HepG2 (cell line): ENCODE measurements around the gene TNFAIP8L1. TPM values are rescaled to one million over a fixed set of nuclear protein-coding genes. Genes with fewer than 3 reads are reported as not detected.

Experiments used
- BCL6 ChIP-seq: IDR thresholded peaks from 2 replicates; pipeline ENCODE4 v1.6.1; 2016; ENCODE audit warnings: missing genetic modification reagents, missing compliant biosample characterization
- ERF ChIP-seq: IDR thresholded peaks from 2 replicates; pipeline ENCODE4 v1.6.1; 2018; ENCODE audit warnings: missing biosample characterization, missing genetic modification reagents
- IRF2 ChIP-seq: IDR thresholded peaks from 2 replicates; pipeline ENCODE4 v1.6.1; 2018; ENCODE audit warnings: missing genetic modification reagents, missing compliant biosample characterization
- NFRKB ChIP-seq: fragments of 450-650 bp; IDR thresholded peaks from 2 replicates; pipeline ENCODE4 v1.6.1; 2017
- PCBP2 ChIP-seq: fragments of 200-400 bp; formaldehyde crosslinking; optimal IDR thresholded peaks from 2 replicates; pipeline ENCODE3; 2018; ENCODE audit warnings: low read length, low read depth; ENCODE audit not compliant: poor library complexity, severe bottlenecking
- SAFB2 ChIP-seq: sonication (generic); formaldehyde crosslinking; IDR thresholded peaks from 2 replicates; pipeline ENCODE4 v1.5.1; 2020; ENCODE audit warnings: missing genetic modification reagents, low read depth, mild to moderate bottlenecking, borderline replicate concordance
- SIX4 ChIP-seq: sonication (generic); formaldehyde crosslinking; IDR thresholded peaks from 2 replicates; pipeline ENCODE4 v1.4.0; 2020; ENCODE audit warnings: missing genetic modification reagents
- SYNCRIP ChIP-seq: fragments of 200-400 bp; formaldehyde crosslinking; IDR thresholded peaks from 2 replicates; pipeline ENCODE4 v1.6.1; 2018; ENCODE audit warnings: mild to moderate bottlenecking, low read depth, low read length; ENCODE audit not compliant: insufficient read depth
- TRIM24 ChIP-seq: sonication (generic); formaldehyde crosslinking; IDR thresholded peaks from 2 replicates; pipeline ENCODE4 v1.8.0; 2022; ENCODE audit warnings: mild to moderate bottlenecking, missing genetic modification reagents
- ZNF598 ChIP-seq: sonication (generic); formaldehyde crosslinking; IDR thresholded peaks from 2 replicates; pipeline ENCODE4 v1.5.1; 2020; ENCODE audit warnings: mild to moderate bottlenecking, missing genetic modification reagents, borderline replicate concordance
- ZNF737 ChIP-seq: sonication (generic); formaldehyde crosslinking; IDR thresholded peaks from 2 replicates; pipeline ENCODE4 v1.5.0; 2020; ENCODE audit warnings: missing genetic modification reagents, mild to moderate bottlenecking, borderline replicate concordance
- ZNF747 ChIP-seq: sonication (generic); formaldehyde crosslinking; IDR thresholded peaks from 2 replicates; pipeline ENCODE4 v1.8.1; 2023; ENCODE audit warnings: missing genetic modification reagents, mild to moderate bottlenecking, borderline replicate concordance
- polyA plus RNA-seq, 8 experiments: library from polyadenylated mRNA; depleted of rRNA in 3 of 8; stranded (reverse) in 7 of 8; unstranded in 1 of 8; fragments of >200 nt; fragmentation: Illumina TruSeq in 4 of 8; extraction: Trizol in 4 of 8; gene quantifications; 2 replicates each; pipeline versions ENCODE4 v1.2.1 to v1.2.3, GENCODE V29; 2011 to 2016; ENCODE audit warnings: low read depth in 4 of 8, missing spikeins in 1 of 8, mixed read lengths in 1 of 8; ENCODE audit not compliant: insufficient read depth in 1 of 8
- total RNA-seq, 5 experiments: library from RNA; depleted of rRNA; stranded (reverse); fragments of >200 nt; fragmentation: Illumina TruSeq; extraction: Trizol; gene quantifications; 2 replicates each; pipeline ENCODE4 v1.2.3, GENCODE V29; 2016; ENCODE audit warnings: low read depth in 1 of 5
- TF ChIP-seq, protein P1 (sequence below): sonication (generic); formaldehyde crosslinking; IDR thresholded peaks from 2 replicates; pipeline ENCODE4 v1.8.0; 2022; ENCODE audit warnings: mild to moderate bottlenecking, missing genetic modification reagents
- TF ChIP-seq, protein P2 (sequence below): sonication (generic); formaldehyde crosslinking; IDR thresholded peaks from 2 replicates; pipeline ENCODE4 v1.8.1; 2022; ENCODE audit warnings: low read depth, mild to moderate bottlenecking, missing genetic modification reagents
- TF ChIP-seq, protein P3 (sequence below), 2 experiments: sonication (generic) in 1 of 2; formaldehyde crosslinking in 1 of 2; IDR thresholded peaks; 2 replicates each; pipeline versions ENCODE4 v1.4.0 to v1.6.1; 2016 to 2020; ENCODE audit warnings: borderline replicate concordance in 1 of 2, low read depth in 1 of 2, mild to moderate bottlenecking in 1 of 2, missing genetic modification reagents in 1 of 2
- TF ChIP-seq, protein P4 (sequence below): sonication (generic); formaldehyde crosslinking; IDR thresholded peaks from 2 replicates; pipeline ENCODE4 v1.5.1; 2020; ENCODE audit warnings: mild to moderate bottlenecking, missing genetic modification reagents, moderate library complexity

TNFAIP8L1 gene
- total and polyA plus RNA-seq, 2 of the 13 experiments (the other 11 are each of a cell fraction or from before 2014, with no cell fraction given) = 13.4 to 21.4 TPM

DNA sequence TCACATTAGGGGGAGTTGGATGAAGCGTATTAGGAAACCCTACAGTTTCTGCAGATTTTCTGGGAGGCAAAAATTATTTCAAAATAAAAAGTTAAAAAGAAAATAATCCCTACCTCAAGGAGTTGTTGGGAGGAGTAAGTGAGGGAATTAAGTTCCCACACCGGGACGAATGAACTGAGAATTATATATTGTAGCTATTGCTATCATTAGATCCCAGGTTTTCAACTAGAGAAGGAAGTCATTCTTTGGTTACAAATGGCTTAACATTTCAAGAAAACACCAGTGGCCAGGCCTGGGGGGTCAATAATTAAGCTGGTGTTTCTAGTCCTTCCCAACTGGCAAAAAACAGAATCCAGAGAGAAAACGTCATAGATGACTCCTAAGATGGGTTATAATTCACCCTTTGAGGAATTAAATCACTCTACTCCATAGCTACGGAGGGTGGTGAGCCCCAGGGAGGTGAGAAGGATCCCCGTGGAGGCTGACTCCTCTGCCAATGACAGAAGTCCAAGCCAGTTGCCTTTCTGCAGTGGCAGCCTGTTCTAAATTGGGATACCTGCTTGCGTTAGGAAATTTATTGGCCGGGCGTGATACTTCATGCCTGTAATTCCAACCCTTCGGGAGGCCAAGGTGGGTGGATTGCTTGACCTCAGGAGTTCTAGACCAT lies 32.0 kb downstream of the TNFAIP8L1 start (continued):
- TF ChIP-seq, protein P1, sequence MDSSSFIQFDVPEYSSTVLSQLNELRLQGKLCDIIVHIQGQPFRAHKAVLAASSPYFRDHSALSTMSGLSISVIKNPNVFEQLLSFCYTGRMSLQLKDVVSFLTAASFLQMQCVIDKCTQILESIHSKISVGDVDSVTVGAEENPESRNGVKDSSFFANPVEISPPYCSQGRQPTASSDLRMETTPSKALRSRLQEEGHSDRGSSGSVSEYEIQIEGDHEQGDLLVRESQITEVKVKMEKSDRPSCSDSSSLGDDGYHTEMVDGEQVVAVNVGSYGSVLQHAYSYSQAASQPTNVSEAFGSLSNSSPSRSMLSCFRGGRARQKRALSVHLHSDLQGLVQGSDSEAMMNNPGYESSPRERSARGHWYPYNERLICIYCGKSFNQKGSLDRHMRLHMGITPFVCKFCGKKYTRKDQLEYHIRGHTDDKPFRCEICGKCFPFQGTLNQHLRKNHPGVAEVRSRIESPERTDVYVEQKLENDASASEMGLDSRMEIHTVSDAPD (CRISPR knock-in tag) = no peak
- TF ChIP-seq TRIM24 (CRISPR knock-in tag) (no peak), ZNF737 (no peak), NFRKB (no peak), BCL6 (CRISPR knock-in tag) (no peak), SIX4 (CRISPR knock-in tag) (no peak), SAFB2 (CRISPR knock-in tag) (0 out of 2 replicates have a peak, but pooled peaks have one; percentile 2), SYNCRIP (no peak), ZNF747 (CRISPR knock-in tag) (no peak), ZNF598 (CRISPR knock-in tag) (no peak), PCBP2 (no peak), IRF2 (CRISPR knock-in tag) (no peak), ERF (CRISPR knock-in tag) (no peak)
- TF ChIP-seq, protein P2, sequence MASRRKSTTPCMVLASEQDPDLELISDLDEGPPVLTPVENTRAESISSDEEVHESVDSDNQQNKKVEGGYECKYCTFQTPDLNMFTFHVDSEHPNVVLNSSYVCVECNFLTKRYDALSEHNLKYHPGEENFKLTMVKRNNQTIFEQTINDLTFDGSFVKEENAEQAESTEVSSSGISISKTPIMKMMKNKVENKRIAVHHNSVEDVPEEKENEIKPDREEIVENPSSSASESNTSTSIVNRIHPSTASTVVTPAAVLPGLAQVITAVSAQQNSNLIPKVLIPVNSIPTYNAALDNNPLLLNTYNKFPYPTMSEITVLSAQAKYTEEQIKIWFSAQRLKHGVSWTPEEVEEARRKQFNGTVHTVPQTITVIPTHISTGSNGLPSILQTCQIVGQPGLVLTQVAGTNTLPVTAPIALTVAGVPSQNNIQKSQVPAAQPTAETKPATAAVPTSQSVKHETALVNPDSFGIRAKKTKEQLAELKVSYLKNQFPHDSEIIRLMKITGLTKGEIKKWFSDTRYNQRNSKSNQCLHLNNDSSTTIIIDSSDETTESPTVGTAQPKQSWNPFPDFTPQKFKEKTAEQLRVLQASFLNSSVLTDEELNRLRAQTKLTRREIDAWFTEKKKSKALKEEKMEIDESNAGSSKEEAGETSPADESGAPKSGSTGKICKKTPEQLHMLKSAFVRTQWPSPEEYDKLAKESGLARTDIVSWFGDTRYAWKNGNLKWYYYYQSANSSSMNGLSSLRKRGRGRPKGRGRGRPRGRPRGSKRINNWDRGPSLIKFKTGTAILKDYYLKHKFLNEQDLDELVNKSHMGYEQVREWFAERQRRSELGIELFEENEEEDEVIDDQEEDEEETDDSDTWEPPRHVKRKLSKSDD (CRISPR knock-in tag) = no peak
- TF ChIP-seq, protein P3, sequence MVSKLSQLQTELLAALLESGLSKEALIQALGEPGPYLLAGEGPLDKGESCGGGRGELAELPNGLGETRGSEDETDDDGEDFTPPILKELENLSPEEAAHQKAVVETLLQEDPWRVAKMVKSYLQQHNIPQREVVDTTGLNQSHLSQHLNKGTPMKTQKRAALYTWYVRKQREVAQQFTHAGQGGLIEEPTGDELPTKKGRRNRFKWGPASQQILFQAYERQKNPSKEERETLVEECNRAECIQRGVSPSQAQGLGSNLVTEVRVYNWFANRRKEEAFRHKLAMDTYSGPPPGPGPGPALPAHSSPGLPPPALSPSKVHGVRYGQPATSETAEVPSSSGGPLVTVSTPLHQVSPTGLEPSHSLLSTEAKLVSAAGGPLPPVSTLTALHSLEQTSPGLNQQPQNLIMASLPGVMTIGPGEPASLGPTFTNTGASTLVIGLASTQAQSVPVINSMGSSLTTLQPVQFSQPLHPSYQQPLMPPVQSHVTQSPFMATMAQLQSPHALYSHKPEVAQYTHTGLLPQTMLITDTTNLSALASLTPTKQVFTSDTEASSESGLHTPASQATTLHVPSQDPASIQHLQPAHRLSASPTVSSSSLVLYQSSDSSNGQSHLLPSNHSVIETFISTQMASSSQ (IDR thresholded peaks at IDR 0.05; ENCODE audit: low read depth) = no peak; the same call in 1 of the 2 replicates
- TF ChIP-seq, protein P3 (CRISPR knock-in tag; IDR thresholded peaks at IDR 0.05; ENCODE audit: borderline replicate concordance) = peak; percentile 8; the same call in 1 of the 2 replicates
- TF ChIP-seq, protein P4, sequence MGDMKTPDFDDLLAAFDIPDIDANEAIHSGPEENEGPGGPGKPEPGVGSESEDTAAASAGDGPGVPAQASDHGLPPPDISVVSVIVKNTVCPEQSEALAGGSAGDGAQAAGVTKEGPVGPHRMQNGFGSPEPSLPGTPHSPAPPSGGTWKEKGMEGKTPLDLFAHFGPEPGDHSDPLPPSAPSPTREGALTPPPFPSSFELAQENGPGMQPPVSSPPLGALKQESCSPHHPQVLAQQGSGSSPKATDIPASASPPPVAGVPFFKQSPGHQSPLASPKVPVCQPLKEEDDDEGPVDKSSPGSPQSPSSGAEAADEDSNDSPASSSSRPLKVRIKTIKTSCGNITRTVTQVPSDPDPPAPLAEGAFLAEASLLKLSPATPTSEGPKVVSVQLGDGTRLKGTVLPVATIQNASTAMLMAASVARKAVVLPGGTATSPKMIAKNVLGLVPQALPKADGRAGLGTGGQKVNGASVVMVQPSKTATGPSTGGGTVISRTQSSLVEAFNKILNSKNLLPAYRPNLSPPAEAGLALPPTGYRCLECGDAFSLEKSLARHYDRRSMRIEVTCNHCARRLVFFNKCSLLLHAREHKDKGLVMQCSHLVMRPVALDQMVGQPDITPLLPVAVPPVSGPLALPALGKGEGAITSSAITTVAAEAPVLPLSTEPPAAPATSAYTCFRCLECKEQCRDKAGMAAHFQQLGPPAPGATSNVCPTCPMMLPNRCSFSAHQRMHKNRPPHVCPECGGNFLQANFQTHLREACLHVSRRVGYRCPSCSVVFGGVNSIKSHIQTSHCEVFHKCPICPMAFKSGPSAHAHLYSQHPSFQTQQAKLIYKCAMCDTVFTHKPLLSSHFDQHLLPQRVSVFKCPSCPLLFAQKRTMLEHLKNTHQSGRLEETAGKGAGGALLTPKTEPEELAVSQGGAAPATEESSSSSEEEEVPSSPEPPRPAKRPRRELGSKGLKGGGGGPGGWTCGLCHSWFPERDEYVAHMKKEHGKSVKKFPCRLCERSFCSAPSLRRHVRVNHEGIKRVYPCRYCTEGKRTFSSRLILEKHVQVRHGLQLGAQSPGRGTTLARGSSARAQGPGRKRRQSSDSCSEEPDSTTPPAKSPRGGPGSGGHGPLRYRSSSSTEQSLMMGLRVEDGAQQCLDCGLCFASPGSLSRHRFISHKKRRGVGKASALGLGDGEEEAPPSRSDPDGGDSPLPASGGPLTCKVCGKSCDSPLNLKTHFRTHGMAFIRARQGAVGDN (CRISPR knock-in tag) = no peak
